NCI-H1105 (cell line): ENCODE data around the gene PTPRT.

Experiments used
- DNase-seq: peaks from one replicate; lab custom pipeline; 2025; lab: John Stamatoyannopoulos, UW

Gene PTPRT

DNA sequence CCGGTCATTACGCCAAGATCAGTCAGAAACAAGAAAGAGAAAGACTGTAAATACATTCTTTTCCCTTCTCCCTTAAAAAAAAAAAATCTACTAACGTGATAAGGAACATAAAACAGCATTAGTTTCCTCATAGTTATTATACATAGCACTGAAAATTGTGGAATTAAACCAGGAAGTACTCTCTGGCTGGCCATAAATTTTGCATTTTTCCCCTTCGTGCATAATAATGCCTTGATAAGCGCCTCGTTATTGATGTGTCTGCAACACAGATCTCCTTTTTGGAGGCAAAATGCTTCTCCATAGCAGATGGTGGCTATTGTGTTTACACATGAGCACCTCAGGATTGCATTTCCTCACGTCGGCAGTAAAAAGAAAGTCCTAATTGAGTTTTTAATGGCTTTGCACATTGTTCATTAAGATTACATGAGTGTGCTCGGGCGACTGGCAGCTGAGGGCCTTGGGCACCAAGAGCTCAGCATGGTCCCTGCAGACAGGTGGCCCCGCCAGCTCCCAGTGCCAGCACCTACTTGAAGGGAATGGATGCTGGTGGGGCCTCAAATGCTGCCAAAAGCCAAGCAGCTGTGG is 394.5 kb downstream of the PTPRT start:
- DNase-seq = peak; percentile 96

GRCh38 chr20:42792052-42792451 is 397.7 kb downstream of the PTPRT start:
- no peak for DNase-seq

DNA sequence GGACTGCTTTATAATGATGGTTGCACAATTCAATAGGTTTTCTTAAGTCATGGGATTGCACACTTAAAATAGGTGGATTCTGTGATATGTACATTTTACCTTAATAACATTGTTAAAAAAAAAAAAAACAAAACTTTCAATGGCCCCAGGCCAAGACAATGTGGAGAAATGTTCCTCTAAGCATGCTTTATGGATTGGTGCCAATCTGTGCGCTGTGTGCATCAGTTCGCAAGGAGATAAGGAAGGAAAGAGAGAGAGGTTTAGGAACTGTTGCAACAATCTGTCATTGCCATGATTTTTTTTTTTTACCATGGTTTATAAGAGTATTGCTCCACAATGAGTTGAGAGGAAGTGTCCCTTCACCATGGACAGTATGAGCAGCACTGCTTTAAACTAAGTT is 399.6 kb downstream of the PTPRT start:
- no peak for DNase-seq

- no peak for DNase-seq
Observed at GRCh38 chr20:42788707-42789106, 401.0 kb downstream of the PTPRT start.

DNA sequence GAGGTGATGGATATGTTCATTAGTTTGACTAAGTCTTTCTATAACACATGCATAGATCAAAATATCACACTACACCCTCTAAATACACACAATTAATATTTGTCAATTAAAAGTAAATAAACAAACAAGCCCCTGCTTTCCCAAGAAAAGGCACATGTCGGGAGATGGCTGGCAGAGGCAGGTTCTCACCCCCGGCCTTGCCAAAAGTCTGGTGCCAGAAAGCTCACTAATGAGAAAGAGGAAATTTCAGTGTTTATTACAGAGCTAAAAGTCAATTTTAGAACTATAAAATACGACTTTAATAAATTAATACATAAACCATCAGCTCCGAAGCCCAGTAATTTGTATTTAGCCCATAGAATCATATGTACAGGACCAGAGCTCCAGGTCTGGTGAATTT is 404.7 kb downstream of the PTPRT start:
- DNase-seq = no peak

- no peak for DNase-seq
Observed at GRCh38 chr20:42779216-42779615, 410.5 kb downstream of the PTPRT start.

DNA sequence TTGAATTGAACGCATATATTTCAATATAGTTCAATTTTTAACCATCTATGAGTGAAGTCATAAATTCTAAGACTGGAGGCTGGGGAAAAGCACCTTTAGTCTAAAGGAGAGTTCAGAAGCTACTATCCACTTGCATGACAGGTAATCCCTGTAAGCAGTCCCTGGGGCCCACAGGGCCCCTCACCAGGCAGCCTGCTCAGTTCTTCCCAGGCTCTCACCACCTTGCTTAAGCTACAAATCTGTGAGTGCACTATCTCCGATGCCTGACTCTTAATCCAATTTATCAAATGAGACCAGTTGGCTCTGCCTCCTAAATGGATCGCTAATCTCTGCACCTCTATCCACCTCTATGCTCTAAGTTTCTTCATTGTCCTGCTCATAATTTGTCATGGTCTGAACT is 413.8 kb downstream of the PTPRT start:
- DNase-seq = no peak

DNA sequence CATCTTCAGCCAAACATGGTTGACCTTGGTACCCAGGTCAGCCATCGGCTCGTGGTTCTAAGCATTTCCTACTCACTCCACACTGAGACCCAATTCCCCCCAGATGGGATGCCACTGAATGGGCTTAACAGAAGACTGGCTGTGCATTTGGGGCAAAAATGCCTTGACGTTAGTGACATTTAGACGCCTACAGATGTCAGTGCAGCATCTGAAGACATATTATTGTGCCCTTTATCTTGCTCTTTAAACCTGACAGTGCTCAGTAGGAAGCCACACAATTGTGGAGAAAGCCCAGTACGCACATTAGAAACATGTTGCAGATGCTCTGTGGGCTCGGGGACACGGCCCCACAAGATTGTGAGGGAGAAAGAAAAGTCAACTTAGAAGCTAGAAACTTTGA is 414.7 kb downstream of the PTPRT start:
- DNase-seq = no peak

DNA sequence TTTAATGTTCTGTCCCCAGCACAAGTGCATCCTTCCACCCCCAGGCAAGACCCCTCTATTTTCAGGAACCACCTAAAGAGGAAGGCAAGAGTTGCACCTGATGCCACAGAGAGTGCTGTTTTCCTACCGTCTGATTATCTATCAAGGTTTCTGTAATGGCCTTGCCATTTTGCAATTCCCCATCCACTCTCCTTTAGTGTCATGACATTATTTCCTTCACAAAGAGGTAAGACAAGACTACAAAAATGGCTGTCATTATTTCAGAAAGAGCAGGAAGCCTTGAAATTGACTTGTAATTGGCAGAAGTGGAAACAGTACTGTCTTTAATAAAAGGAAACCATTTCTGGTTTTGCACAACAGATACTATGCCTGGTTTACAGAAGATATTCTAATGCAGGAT is 426.7 kb downstream of the PTPRT start:
- no peak for DNase-seq

GRCh38 chr20:42756991-42757390 is 432.7 kb downstream of the PTPRT start:
- no peak for DNase-seq

GRCh38 chr20:42754706-42755105 is 435.0 kb downstream of the PTPRT start:
- DNase-seq = no peak

DNA sequence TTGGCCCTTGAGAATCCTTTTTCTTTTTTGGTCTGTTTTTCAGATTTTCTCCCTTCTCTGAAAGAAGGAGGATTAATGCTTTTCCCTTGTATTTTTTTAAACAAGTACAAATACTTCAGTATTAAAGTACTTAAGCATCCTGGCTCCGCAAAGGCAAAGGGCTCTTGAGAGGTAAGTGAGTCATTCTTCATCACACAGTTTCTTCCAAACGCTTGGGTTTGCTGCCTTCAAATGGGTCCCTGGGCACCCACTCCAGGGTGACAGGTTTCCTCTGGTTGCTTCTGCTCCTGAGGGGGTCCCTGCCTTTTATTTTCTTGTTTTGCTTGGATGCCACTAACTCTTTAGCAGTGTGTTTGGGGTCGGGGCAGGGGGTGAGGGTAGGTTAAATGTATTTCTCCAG is 437.1 kb downstream of the PTPRT start:
- DNase-seq = no peak

DNA sequence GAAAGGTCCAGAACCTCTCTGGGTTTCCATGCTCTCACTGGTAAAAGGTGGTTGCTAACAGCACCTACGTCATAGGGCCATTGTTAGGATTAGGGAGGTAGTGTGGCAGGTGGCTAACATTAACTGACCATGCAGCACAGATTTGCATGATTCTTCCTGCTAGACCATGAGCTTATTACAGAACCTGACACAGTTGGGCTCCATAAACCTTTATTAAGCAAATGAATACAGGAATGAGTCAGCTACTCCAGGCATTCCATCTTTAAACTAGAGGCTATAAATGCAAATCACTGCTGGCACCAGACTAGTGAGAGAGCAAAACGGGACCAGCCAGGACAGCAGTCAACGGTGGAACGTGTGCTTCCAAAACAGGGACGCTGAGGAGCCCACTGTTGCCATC is 440.1 kb downstream of the PTPRT start:
- no peak for DNase-seq

GRCh38 chr20:42747765-42748411 is 441.8 kb downstream of the PTPRT start:
- DNase-seq = no peak

DNA sequence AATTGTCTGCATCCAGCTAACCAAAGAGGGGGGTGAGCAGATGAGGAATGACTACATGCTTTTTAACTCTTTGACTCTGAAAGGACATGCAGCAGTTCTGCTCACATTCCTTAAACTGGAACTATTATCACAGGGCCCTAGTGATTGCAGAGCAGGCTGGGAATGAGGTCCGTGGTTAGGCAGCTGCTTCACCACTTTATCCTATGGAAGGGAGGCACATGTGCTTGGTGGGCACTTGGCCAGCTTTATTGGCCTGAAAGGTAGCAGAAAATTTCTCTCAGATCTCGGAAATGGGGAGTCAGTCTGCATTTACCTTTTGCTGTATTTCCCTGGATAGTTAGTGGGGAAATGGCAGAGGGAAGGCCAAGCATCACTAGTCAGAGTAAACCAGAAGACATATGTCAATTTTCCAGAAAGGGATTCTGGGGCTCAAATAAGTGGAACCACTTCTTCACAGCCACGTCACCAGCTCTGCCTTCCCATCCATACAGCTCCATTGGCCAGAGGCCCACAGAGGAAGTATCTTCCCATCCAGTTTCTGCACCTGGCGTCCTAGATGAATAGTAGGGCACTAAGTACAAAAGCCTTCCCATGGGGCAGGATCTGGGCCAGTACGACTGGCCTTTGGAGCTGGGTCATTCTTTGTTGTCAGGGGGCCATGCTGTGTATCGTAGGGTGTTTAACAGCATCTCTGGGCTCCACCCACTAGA is 444.8 kb downstream of the PTPRT start:
- no peak for DNase-seq

DNA sequence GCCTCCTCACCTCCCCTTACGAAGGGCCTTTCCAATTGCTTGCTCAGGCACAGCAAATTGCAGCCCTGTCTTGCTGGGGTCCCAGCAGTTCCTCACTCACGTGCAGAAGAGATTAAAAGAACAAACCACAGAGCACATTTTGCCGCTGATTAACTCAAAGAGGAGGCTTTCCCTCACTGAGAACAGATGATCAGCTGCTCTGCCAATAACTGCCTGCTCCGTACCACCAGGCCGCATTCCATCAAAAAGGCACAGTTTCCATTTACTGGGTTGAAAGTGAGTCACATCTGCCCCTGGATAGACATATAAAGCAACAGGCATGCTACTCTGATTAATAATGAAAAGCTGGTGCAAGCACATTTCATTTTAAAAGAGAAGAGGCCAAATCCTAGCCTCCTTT is 446.8 kb downstream of the PTPRT start:
- DNase-seq = no peak

- no peak for DNase-seq
Observed at GRCh38 chr20:42741906-42742305, 447.8 kb downstream of the PTPRT start.

GRCh38 chr20:42740226-42740870 is 449.4 kb downstream of the PTPRT start:
- no peak for DNase-seq

- DNase-seq = no peak
Observed at GRCh38 chr20:42739683-42740082, 450.0 kb downstream of the PTPRT start.

GRCh38 chr20:42735539-42735938 is 454.2 kb downstream of the PTPRT start:
- DNase-seq = no peak

GRCh38 chr20:42734660-42735368 is 454.9 kb downstream of the PTPRT start:
- no peak for DNase-seq

- DNase-seq = peak; percentile 17
Observed at GRCh38 chr20:42721923-42722322, 467.8 kb downstream of the PTPRT start.
